ENCODE results near the gene UBN1.

Gene UBN1

DNA sequence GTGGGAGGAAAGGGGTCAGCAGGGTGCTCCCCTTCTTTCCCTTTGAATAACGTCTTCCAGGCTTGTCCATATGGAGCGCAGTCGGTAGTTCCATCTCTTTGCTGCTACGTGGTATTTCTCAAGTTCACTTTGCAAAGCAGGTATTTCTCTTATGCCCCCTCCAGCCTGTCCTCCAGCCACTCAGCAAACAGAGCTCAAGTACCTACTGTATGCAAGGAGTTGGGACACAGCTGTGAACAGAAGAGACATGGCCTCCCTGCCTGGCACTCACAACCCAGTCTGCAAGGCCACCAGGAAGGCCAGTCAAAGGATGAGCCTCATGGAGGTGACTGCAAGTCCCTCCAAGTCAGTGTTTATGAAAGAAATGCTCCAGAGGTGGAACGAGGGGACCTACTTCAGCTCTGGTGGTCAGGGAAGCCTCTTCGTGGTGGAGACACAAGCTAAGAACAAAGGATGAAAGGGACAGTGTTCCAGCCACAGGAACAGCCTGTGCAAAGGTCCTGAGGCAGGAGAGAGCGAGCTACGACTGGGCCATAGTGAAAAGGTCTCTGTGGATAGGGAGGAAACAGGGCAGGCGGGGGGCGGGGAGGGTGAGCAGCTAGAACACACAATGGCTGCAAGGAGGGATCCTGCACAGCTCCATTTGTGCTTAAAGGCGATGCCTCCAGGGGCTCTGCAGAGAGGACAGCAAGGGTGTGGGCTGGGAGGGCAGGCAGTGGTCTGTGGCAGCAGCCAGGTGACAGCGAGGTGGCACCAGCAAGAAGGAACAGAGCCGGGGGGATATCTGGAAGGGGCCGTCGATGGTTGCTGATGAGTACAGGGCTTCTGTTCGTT, 57.0 kb downstream of the UBN1 start:
- Histone ChIP-seq H3K9me3 (ENCODE audit: severe bottlenecking) (no peaks in the 10 kb centered on the region), H3K36me3 (ENCODE audit: low read depth) (peaks cover 72% of the 10 kb centered on the region), H3K4me3 (ENCODE audit: severe bottlenecking) (no peak overlapping the region), H3K4me1 (ENCODE audit: insufficient read depth, poor library complexity, severe bottlenecking) (no peaks in the 10 kb centered on the region), H3K27ac (ENCODE audit: poor library complexity, severe bottlenecking) (no peak overlapping the region), H3K27me3 (ENCODE audit: insufficient read depth, poor library complexity, severe bottlenecking) (no peaks in the 10 kb centered on the region)
- DNase-seq (ENCODE audit: low spot score) (no peak), ATAC-seq (ENCODE audit: low read depth) (no peak)
- TF ChIP-seq, protein P1, sequence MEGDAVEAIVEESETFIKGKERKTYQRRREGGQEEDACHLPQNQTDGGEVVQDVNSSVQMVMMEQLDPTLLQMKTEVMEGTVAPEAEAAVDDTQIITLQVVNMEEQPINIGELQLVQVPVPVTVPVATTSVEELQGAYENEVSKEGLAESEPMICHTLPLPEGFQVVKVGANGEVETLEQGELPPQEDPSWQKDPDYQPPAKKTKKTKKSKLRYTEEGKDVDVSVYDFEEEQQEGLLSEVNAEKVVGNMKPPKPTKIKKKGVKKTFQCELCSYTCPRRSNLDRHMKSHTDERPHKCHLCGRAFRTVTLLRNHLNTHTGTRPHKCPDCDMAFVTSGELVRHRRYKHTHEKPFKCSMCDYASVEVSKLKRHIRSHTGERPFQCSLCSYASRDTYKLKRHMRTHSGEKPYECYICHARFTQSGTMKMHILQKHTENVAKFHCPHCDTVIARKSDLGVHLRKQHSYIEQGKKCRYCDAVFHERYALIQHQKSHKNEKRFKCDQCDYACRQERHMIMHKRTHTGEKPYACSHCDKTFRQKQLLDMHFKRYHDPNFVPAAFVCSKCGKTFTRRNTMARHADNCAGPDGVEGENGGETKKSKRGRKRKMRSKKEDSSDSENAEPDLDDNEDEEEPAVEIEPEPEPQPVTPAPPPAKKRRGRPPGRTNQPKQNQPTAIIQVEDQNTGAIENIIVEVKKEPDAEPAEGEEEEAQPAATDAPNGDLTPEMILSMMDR (IDR thresholded peaks at IDR 0.05; ENCODE audit: poor library complexity, severe bottlenecking): no peak

GRCh38 chr16:4904942-4905615, 57.8 kb downstream of the UBN1 start:
- Histone ChIP-seq H3K27ac (ENCODE audit: poor library complexity, severe bottlenecking) (no peak overlapping the region), H3K4me3 (ENCODE audit: severe bottlenecking) (no peak overlapping the region), H3K4me1 (ENCODE audit: insufficient read depth, poor library complexity, severe bottlenecking) (no peaks in the 10 kb centered on the region), H3K36me3 (ENCODE audit: low read depth) (peaks cover 72% of the 10 kb centered on the region), H3K27me3 (ENCODE audit: insufficient read depth, poor library complexity, severe bottlenecking) (no peaks in the 10 kb centered on the region), H3K9me3 (ENCODE audit: severe bottlenecking) (no peaks in the 10 kb centered on the region)
- TF ChIP-seq, protein P1 (IDR thresholded peaks at IDR 0.05; ENCODE audit: poor library complexity, severe bottlenecking): no peak
- ATAC-seq (ENCODE audit: low read depth) (no peak), DNase-seq (ENCODE audit: low spot score) (no peak)

DNA sequence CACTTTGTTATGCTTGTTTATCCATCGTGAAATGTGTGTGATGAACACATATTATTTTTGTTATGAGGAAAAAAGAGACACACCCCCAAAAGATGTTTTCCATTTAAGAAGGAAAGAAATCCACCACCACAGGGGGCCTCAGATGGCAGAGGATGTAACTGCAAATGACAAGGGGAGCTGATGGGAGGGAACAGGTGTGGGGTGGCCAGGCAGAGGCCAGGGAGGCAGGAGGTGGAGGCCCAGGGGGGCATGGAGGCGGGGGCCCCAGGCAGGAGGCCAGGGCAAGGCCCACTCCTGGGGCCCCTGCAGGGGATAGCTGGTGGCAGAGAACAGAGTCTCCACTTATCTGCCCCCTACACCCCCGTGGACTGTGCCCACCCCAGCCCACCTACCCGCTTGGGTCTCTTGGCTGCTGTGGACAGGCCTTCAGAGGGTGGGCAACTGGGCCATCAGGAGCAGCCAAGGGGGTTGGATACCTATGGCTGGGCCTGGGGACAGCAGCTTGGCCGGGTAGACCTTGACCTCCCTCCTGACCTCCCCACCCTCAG, 61.6 kb downstream of the UBN1 start:
- Histone ChIP-seq H3K4me3 (ENCODE audit: severe bottlenecking) (no peak overlapping the region), H3K9me3 (ENCODE audit: severe bottlenecking) (no peaks in the 10 kb centered on the region), H3K36me3 (ENCODE audit: low read depth) (peaks cover 55% of the 10 kb centered on the region), H3K27ac (ENCODE audit: poor library complexity, severe bottlenecking) (no peak overlapping the region), H3K27me3 (ENCODE audit: insufficient read depth, poor library complexity, severe bottlenecking) (no peaks in the 10 kb centered on the region), H3K4me1 (ENCODE audit: insufficient read depth, poor library complexity, severe bottlenecking) (no peaks in the 10 kb centered on the region)
- TF ChIP-seq, protein P1 (IDR thresholded peaks at IDR 0.05; ENCODE audit: poor library complexity, severe bottlenecking): no peak
- DNase-seq (ENCODE audit: low spot score) (no peak), ATAC-seq (ENCODE audit: low read depth) (no peak)

- DNase-seq (ENCODE audit: low spot score): no peak
- H3K27me3 ChIP-seq (ENCODE audit: insufficient read depth, poor library complexity, severe bottlenecking): no peaks in the 10 kb centered on the region
- H3K4me3 ChIP-seq (ENCODE audit: severe bottlenecking): no peak overlapping the region
- ATAC-seq (ENCODE audit: low read depth): no peak
- no peaks in the 10 kb centered on the region for H3K4me1 ChIP-seq (ENCODE audit: insufficient read depth, poor library complexity, severe bottlenecking)
- peaks cover 54% of the 10 kb centered on the region for H3K36me3 ChIP-seq (ENCODE audit: low read depth)
- TF ChIP-seq, protein P1 (IDR thresholded peaks at IDR 0.05; ENCODE audit: poor library complexity, severe bottlenecking): no peak
- no peaks in the 10 kb centered on the region for H3K9me3 ChIP-seq (ENCODE audit: severe bottlenecking)
- no peak overlapping the region for H3K27ac ChIP-seq (ENCODE audit: poor library complexity, severe bottlenecking)
Observed at GRCh38 chr16:4909825-4910224, 62.5 kb downstream of the UBN1 start.
